M059J (cell line): ENCODE results near the gene CDH13. TPM values are rescaled to one million over a fixed set of nuclear protein-coding genes. Genes with fewer than 3 reads are reported as not detected.

ENCODE experiments used
- DNase-seq: peaks from one replicate; pipeline ENCODE4 v3.0.0-alpha.2; 2012; ENCODE audit warnings: low read depth
- total RNA-seq: library from RNA; depleted of rRNA; stranded (reverse); fragments of >200 nt; shearing (Covaris generic); gene quantifications from 2 replicates; pipeline ENCODE4 v1.2.3, GENCODE V29; 2014

The CDH13 gene
- total RNA-seq, 1 experiment from 2014 or later, result 61.5 TPM

GRCh38 chr16:83705856-83706255 lies 1079.1 kb downstream of the CDH13 start:
- DNase-seq, result peak; percentile 82

- DNase-seq, result peak; percentile 60
These were observed 1079.6 kb downstream of the CDH13 start for GRCh38 chr16:83706394-83706793.

GRCh38 chr16:83711069-83711468 lies 1084.3 kb downstream of the CDH13 start:
- DNase-seq, result no peak

DNA sequence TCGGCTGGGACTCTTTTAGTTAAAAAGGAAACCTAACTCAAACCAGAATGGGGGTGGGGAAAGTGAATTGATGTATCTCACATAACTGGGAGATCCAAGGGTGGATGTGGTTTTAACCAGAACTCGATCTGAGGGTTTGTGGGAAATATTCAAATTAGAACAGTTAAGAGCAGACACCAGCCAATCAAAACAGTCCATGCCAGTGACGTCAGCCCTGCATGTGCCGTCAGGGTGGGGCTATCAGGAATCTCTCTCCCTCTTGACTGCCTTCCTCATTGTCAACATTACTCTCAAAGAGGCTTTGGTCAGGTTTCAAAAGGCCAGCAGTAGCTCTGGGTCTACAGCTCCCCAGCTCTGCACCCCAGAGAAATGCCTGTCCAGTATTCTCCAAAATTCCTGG lies 1086.8 kb downstream of the CDH13 start:
- peak; percentile 75 for DNase-seq

GRCh38 chr16:83714286-83714685 lies 1087.5 kb downstream of the CDH13 start:
- peak; percentile 63 for DNase-seq

- DNase-seq, result peak; percentile 64
These were observed 1088.6 kb downstream of the CDH13 start for GRCh38 chr16:83715217-83715920.

DNA sequence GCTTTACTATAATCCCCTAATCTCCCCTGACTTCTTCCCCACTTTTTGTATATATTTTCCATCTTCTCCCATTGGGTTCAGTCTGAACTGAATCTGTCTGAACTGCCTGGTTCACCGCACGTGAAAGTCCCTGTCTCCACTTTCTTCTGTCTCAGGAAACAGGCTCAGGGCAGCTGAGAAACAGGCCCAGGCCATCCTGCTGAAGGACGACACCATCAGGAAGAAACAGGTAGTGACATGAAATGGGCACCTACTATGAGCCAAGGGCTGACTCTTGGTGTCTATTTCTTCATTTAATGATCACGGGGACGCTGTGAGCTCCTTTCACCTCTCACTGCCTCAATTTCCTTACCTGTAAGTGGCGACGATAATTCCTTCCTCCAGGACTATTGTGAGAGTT lies 1090.5 kb downstream of the CDH13 start:
- DNase-seq, result peak; percentile 42

GRCh38 chr16:83717814-83718213 lies 1091.0 kb downstream of the CDH13 start:
- peak; percentile 89 for DNase-seq

- no peak for DNase-seq
These were observed 1093.4 kb downstream of the CDH13 start for GRCh38 chr16:83720213-83720612.

DNA sequence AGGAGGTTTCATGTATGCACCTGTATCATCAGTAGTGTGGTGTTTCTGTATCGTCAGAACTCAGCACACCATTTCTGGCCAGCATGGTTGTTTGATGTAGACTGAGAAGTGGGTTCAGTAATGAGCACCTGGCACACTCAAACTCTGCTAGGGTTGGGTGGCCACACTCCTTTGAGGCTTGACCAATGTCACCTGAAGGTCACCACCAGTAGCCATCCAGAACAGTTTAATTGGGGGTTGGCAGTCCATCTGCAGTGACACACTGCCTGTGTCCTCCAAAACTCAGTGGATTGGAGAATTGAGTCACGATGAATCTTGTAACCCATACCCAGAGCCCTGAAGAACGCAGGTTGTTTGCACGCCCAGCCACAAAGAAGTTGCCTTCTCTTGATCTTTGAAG lies 1094.2 kb downstream of the CDH13 start:
- DNase-seq, result no peak

DNA sequence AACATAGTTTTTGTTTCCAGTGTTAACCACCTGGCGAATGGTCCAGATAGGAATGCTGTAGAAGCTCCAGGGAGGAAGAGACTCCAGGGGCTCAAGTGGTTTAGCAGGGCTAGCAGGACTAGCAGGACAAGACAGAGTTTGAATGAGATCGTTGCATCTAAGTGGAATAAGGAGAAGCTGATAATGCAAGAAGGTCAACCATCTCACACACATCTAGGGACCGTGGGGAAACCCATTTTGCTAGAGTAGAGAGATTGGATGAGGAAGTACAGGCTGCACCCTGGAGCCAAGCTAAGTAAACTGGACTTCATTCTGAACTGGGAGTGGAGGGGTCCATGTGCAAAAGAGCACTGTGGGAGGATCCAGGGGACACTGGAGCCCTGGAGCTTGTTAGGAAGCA lies 1094.9 kb downstream of the CDH13 start:
- DNase-seq, result no peak

DNA sequence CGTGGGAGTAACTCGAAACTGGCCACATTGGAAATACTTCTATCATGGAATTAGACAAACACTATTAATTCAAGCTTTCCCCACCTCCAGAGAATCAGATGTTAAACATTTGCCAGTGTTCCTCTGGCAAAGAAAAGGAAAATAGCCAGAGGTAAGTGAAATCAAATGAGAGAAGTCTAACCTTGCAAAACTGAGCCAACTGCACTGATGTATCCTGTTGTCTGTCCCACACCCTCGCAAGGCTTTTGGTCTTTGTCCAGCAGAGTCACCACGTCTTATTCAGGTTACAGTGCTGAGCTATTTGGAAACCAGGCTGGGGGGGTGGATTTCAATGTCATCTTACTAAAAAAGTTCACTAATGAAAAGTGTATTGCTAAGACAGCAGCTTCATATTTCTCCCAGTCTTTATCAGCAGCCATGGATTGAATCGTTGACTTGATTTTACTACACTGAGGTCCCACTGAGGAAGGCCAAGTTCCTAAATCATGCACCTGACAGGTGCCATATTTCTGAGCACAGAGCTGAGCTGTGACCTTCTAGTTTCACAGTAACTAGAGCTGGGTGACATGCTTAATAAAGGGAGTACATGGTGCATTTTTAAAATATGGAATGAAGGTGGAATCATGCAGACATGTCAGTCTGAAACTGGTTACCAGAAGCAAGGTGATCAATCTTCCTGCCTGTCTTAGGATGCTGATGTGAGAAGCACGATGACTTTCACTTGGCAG lies 1095.9 kb downstream of the CDH13 start:
- peak; percentile 51 for DNase-seq

DNA sequence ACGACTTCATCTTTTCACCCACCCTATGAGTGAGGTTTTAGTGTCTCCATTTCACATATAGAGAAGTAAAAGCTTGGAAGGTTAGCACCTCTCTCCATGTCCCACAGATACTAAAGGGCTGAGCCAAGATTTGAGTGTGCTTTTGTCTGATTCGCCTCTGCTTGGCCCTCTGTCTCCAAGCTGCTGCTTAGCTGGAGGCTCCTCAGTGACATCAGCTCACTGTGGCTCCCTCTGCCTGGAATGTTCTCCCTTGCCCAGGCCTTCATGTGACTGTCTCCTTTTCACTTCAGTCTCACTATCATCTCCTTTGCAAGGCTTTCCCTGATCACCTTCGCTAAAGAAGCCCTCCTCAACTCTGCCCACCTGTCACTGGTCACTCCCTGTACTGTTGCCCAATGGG lies 1096.5 kb downstream of the CDH13 start:
- DNase-seq, result no peak

DNA sequence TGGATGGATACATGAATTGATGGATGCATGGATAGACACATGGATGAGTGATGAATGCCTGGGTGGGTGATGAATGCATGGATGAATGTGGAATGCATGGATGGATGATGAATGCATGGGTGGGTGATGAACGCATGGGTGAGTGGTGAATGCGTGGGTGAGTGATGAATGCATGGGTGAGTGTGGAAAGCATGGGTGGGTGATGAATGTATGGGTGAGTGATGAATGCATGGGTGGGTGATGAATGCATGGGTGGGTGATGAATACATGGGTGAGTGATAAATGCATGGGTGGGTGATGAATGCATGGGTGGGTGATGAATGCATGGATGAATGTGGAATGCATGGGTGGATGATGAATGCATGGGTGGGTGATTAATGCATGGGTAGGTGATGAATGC lies 1097.1 kb downstream of the CDH13 start:
- no peak for DNase-seq

- DNase-seq, result no peak
These were observed 1097.8 kb downstream of the CDH13 start for GRCh38 chr16:83724585-83724984.

- peak; percentile 37 for DNase-seq
These were observed 1098.5 kb downstream of the CDH13 start for GRCh38 chr16:83725313-83725712.

DNA sequence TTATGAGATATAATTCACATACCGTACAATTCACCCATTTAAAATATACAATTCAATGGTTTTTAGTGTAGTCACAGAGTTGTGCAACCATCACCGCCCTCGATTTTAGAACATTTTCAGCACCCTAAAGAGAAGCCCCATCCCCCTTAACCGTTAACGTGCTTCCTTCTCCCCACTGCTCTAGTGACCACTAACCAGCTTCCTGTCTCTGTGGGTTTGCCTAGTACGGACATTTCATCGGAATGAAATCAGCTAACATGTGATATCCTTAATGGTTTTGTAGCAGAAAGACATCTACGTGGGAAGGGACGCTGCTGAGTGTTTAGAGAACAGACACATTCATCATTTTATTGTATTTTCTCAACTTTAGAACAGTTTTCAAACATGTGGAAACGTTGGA lies 1100.2 kb downstream of the CDH13 start:
- DNase-seq, result peak; percentile 89

DNA sequence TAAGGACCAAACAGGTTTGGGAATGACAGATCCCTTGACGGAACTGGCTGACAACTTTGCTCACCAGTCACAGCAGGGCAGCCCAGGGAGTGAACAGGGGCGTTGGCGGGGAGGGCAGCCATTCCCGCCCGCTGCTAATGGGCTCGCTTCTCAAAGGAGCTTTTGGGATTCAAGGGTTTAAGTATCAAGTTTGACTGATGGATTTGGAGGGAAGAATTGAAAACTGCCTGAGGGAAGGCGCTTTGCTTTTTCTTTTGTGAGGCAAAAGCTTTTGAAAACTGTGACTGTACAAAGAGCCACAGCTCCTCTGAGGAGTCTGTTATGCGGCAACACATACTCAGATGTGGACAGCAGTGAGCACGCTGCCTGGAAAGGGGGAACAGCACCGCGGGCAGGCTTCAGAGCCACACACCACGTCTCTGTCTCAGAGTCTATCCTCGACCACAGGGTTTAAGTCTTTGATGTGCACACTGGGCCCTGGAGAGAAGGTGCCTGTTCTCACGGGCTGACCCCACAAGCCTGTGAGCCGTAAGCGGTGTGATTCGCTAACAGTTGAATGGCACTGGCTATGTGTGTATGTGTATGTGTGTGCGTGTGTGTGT lies 1101.1 kb downstream of the CDH13 start:
- no peak for DNase-seq

- DNase-seq, result peak; percentile 31
These were observed 1101.7 kb downstream of the CDH13 start for GRCh38 chr16:83728492-83728891.

GRCh38 chr16:83730812-83731211 lies 1104.0 kb downstream of the CDH13 start:
- no peak for DNase-seq

DNA sequence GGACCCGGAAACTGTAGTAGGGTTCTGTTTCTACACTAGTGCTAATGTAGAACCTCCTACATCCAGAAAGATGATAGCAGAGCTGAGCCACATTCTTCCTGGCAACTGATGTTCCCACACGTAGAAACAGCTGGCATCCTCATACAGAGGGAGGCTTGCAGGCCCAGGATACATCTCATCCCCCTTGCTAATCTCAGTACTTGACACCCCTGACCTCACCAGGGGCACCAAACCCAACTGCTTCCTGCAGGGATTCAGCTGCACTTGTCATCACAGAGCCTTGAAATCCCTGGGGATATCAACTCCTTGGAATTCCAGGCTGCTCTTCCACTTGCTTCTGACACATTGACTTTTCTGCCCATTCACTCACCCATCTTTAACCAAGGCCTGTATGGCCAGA lies 1105.8 kb downstream of the CDH13 start:
- no peak for DNase-seq

GRCh38 chr16:83733301-83733700 lies 1106.5 kb downstream of the CDH13 start:
- DNase-seq, result peak; percentile 55

- DNase-seq, result no peak
These were observed 1107.4 kb downstream of the CDH13 start for GRCh38 chr16:83734136-83734535.
